GM19372 (cell line): ENCODE data around the gene LCA5L.
"Not testable (repeated sequence)": the region's sequence is repeated elsewhere in the genome, so short reads cannot be mapped to it uniquely, and the experiment has no call there.

Source experiments
- ATAC-seq: cut with Tn5 transposase; IDR thresholded peaks from one replicate; pipeline ENCODE4 v1.9.1; 2021; ENCODE audit warnings: mild to moderate bottlenecking, low read depth, moderate library complexity; ENCODE audit not compliant: unreplicated experiment

Gene LCA5L

DNA sequence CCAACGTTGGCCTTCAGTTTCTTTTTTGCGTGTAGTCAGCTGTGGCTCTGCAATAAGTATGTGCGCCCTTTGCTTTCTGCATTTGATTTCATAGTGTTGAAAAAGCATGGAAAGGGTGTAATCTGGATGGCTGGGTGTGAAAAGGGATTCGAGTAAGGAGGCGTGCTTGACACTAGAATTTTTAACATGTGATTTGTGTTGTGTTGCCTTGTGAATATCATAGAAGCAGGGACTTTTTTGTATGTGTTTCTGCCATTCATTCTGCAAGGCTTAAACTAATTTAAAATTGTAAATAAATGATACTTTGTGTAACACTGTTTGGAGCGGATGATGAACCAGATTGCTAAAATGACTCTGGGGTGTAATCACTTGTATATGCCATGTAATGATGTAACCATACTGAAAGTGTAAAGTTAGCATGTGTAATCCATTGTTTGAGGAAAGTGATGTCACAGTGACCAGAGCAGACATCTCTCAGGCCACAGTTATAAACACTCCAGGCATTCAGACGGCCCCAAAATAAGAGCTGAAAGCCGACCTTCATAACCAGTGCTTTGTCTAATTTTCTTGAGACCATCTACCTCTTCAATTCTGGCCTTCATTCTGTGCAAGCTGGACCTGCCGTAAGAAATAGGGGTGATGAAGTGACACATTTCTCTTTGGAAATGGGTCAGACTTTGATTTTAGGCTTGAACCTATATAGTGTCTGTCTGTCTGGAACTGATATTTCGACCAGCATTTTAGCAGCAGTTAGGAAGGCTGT, 6.8 kb upstream of the LCA5L start:
- no peak for ATAC-seq

DNA sequence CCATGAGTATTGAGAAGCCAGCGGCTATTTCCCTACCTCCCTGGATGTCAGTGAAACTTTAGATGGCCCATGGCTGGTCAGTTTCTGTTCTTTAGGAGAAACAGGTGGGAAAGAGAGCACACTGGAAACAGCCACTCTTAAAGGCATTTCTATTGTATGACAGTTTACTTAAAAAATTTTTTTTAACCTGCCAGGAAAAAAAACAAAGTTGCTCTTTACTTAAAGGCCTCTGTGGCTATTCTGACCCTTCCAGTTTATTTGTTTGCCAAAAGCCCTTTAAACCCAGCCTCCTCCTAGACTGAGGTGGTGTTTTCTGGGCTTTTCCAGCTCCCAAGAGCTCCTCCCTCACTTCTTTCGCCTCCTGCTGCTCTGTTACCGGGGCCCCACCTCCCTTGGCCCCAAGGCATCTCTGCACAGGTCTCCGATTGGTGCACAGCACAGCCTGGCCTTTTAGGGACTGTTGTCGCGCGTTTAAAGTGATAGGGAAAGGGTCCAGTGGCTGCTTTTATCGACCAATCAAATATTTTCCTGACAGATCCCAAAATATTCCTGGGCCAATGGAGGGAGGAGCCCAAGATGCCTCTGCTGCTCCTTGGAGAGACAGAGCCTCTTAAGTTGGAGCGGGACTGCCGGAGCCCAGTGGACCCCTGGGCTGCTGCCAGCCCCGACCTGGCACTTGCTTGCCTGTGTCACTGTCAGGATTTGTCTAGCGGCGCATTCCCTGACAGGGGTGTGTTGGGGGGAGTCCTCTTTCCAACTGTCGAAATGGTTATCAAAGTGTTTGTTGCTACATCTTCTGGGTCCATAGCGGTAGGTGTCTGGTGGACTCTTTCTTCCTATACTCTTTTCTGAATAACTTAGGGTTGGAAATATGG, 6.0 kb upstream of the LCA5L start, which contains the start of gene SH3BGR:
SH3BGR (plus strand) TSS at position 639 of the 875 bp plus-strand sequence; CDS start at position 766, 127 bp downstream.
- no peak for ATAC-seq

DNA sequence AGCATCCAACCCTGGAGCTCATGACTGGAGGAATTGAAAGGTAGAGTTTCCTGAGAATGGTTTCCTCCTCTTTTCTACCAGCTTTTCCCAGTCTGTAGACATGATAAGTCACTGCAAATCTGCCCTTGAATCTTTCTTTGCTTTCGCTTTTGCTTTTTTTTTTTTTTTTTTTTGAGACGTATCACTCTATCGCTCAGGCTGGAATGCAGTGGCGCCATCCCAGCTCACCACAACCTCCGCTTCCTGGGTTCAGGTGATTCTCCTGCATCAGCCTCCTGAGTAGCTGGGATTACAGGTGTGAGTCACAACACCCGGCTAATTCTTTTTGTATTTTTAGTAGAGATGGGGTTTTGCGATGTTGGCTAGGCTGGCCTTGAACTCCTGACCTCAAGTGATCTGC, 1.7 kb upstream of the LCA5L start:
- ATAC-seq, result no peak

DNA sequence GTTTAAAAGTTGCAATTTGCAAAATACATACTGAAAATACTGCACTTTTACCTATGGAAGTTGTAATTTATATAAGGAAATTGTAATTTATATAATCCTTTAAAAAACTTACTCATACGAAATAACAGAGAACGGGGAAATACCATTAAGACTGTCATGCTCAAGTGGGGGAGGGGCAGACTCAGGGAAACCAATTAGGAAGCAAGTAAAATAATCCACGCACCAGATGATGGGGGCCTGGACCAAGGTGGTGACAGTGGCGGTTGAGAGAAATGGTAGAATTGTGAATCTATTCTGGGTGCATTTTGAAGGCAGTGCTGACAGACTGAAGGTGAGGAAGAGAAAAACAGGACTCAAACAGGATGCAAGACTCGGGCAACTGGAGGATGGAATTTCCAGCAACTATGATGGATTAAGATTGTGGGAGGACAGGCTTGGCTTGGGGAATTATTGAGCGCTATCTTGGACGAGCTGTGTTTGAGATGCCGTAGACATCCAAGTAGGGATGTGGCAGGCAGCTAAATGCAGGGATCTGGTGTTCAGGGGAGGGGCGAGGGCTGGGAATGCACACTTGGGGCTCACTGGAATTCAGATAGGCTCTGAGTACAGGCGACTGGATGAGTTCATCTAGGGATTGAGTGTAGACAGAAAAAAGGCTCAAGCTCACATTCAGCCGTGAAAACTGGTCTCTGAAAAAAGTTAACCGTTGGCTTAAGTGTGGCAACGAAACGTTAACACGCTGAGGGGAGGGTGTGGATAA, 977 bp downstream of the LCA5L start:
- no peak for ATAC-seq

DNA sequence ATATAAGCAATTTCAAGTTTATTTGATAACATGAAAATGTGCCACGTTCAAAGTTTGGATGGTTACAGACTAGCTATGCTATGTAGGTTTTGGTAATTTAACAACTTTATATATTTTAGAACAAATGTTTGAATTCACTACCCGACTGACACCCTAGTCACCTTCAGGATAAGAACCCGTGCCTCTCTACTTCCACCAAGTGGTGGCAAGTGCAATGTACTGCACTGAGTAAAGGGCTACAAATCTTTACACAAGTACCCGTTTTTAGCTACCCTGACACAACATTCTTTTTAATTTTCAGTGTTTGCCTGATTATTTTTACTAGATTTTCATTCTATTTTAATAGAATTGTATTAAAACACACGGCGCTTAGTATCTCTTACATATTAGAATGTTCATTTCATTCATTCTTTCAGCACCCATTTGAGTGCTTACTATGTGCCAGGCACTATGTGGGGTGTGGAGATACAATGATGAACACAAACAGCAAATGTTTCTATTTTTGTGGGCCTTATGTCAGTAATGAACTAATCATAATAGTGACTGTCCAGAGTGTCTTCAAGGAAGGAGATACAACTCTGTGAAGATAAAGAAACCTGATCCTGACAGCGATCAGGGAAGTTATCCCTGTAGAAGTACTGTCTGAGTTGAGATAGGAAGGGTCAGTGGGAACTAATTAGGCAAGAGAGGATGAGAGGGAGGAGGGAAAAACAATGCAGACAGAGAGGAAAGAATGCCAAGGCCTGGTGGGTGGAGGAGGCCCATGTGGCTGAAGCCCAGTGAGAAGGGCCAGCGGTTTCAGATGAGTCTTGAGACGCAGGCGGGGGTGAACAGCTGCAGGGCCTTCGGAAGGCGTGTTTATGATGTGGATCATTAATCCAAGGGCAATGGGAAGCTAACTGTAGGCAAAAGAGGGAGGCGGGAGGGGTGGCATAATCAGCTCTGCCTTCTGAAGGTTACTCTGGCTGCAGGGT, 3.8 kb downstream of the LCA5L start:
- ATAC-seq, result no peak

DNA sequence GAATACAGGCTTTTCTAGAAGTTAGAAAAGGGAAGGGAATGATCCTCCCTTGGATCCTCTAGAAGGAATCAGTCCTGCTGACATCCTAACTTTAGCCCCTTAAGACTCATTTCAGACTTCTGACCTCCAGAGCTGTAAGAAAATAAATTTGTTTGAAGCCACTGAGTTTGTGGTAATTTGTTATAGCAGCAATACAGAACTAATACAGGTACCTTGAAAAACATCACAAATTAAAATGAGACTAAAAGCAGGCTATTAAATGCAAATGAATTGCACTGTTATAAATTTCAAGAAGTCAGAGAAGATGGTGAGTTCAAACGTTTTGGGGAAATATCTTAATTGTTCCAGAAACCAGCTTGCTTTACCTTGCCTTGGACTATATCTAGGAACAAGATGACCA, 6.3 kb downstream of the LCA5L start:
- ATAC-seq, result no peak

DNA sequence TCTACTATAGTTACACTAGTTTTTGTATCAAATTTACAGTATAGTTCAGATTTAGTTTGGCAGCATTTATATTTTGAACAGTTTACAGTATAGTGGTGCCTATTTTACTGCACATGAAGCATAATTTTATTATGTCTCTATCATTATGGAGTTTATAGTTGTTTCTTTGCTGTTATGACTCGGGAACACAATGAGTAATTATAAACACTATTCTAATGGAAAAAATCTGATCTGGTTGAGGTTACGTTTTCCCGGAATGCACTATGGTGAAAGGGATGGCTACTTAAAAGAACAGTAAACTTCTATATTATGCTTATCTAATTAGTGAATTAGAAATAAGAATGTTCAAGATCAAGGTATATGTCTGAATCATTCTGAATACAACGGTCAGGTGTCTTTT, 10.6 kb downstream of the LCA5L start:
- ATAC-seq, result no peak

DNA sequence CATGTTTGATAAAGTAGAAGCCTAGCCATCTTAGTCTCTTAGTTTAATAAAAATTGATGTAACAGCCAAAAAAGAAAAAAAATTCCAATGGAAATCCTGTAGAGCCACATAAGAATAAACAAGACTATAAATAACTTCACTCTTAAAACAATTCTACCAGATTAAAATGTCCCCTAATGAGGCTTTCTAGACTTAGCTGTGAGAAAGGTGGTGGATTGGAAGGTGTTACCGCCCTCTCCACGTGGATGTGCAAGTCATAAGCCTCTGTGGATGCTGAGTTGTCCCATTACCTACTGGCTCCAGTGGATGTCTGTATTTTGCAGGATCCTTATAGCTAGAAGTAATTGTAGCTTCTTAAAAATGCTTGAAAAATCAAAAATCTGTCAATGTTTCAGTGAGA, 14.6 kb downstream of the LCA5L start:
- ATAC-seq, result no peak

DNA sequence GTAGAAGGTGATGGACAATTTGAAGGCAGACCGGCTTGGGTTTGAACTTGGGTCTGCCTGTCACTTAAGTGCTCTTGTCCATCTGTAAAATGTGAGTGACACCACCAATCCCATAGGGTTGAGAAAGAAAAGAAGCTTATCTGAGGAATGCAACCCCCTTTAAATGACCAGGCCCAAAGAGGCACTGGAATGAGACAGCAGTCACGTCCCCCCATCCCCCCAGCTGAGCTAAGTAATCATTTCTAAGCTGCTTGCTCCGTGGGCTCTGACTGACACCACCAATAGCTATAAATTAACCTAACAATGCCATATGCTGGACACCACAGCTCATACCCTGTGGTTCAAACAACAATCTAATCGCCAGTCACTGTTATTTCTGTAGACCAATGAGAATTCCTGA, 15.1 kb downstream of the LCA5L start:
- ATAC-seq, result no peak

DNA sequence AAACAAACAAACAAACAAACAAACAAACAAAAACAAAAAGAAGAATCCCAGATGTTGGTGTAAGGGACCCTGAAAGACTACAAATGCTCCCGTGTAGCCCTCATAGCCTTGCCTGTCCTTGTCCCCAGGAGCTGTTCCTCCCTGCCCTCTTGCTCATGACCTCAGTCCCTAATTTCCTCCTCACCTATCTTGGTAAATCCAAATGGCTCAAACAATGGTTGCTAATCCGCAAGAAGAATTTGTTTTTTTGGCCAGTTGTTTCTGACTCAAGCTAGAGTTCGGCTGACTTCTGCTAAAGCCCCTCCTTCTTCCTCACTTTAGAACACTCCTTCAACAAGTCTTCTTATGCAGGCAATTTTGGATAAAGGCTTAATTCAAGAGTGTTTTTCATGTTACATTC, 15.6 kb downstream of the LCA5L start:
- ATAC-seq, result no peak

DNA sequence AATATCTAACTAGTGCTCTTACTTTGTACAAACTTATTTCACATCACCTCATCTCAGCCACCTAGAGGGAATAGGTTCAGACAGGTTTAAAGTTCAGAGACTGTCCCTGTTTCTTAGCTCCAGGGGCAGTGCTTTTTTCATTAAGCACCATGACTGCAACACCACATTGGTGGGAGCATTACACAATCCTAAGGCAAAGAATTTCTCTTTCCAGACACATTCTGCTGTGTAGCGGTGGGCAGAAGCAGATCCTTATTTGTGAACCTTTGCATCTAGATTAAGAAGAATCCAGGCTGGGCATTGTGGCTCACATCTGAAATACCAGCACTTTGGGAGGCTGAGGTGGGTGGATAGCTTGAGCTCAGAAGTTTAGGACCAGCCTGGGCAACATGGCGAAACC, 16.1 kb downstream of the LCA5L start:
- no peak for ATAC-seq

DNA sequence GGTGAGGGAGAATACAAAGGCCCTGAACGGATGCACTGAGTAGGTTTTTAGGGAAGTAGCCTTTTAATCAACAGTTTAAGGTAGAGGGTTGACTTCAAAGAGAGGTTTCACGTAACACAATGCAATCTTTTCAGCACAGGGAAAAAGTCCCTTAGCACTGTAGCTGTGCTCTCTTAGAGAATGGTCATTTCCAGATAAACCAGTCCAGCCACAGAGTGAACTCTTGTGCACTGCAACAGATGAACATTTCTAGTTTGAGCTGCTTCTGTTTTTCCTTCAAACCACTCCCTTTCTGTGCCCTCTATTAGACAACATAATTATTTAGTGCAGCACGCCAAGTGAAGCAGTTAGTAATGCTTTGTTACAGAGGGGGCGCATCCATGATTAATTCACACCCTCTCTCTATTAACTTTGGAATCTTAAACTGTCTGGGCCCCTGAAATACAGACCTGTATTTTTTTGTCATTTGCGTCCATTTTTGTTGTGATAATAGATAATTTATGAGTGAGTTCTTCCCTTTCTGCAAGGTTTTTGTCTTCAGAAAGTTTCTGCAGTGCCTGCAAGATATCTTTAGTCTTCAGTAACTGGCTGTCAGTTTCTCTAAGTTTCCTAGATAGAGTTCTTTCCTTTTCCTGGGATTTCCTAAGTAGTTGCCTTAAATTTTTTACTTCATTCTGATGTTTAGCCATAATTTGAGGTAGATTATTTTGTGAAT, 22.9 kb downstream of the LCA5L start:
- ATAC-seq, result no peak

DNA sequence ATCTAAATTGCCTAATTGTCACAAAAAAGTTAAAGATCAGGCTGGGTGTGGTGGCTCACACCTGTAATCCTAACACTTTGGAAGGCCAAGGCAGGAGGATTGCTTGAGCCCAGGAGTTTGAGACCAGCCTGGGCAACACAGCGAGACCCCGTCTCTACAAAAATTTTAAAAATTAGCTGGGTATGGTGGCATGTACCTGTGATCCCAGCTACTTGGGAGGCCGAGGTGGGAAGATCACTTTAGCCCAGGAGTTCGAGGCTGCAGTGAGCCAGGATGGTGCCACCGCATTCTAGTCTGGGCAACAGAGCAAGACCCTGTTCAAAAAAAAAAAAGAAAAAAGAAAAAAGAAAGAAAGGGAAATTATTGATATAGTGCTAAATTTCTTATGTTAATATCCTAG, 26.4 kb downstream of the LCA5L start:
- ATAC-seq, result not testable (repeated sequence)

DNA sequence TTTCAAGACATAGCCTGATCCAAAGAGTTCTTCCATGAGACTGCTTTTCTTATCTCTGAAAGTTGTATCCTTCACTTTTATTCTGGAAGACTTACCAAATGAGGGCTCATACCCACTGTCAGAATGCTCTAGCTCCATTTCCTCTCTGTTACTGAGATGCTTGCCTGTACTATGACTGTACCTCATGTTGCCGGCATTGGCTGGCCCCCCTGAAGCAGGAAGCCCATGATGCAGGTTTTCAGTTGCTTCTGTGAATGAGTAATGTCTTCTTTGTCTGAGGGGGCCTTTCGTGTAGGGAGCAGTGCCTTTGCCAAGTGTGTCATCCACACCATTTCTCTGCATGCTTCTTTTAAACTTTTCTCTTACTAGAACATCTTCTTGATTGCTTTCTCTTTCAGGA, 39.5 kb downstream of the LCA5L start:
- no peak for ATAC-seq

DNA sequence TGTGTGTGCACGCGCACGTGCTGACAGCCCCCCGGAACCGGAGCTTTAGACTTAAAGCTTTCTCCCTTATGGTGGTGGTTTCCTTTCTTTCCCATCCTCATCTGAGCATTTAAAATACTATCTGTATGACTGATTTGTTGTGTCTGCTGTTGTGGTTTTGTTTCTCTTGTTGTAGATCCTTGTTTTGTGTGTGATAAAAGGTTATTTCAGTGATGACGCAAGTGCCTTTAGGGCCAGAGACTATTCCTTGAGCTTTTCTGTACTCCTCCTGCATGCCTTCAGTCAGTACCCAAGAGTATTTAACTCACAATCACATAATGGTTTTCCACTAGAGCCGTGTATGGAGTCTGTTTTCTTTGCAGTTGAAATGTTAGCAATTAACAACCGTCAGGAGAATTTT, 45.4 kb downstream of the LCA5L start:
- ATAC-seq, result no peak

DNA sequence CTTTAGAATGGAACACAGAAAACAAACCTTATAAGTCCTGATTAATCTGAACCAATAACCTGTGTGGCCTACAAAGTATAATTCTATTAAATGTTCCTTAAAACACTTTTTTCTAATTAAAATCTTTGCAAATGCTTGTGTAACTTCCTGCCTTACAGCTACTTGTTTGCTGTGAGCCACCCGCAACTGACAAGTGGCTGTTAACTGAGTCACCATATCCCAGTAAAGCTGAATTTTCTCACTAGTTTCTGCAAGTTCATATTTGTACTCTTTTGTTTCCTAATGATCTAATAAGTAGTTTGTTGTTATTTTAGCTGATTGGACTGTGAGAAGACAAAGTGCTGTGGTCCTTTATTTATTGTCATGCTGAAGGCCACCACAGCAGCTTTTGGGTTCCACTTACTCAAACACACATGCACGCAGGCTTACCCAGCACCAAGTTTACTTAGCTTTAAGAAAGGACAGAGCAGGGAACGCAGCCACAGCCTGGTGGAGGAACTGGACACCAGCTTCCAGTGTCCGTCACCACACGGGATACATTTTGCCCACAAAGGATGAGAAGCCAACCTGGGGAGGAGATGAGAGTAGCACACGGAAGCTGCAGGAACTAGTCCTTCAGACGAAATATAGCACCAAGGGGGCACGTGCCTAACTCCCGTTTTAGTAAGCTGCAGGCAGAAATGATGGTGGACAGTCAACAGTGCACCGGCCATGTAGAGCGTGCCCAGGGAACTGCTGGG, 47.8 kb downstream of the LCA5L start:
- ATAC-seq, result no peak

DNA sequence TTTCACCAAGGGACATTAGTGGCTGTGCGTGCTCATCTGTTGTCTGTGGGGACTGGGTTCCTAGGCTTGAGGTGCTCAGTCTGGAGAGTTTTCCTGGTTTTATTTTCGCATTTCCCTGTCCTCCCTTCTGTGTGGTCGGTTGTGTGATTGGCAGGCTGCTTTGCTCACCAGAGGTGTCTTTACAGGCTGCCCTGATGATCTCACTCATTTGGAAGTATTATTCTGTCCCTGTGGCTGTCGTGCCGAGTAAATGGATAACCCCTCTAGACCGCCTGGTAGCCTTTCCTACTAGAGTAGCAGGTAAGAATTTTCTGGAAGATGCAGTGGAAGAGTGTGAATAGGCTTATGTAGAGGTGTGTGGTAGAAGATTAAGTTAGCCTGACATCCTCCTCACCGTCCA, 52.6 kb downstream of the LCA5L start:
- ATAC-seq, result no peak

DNA sequence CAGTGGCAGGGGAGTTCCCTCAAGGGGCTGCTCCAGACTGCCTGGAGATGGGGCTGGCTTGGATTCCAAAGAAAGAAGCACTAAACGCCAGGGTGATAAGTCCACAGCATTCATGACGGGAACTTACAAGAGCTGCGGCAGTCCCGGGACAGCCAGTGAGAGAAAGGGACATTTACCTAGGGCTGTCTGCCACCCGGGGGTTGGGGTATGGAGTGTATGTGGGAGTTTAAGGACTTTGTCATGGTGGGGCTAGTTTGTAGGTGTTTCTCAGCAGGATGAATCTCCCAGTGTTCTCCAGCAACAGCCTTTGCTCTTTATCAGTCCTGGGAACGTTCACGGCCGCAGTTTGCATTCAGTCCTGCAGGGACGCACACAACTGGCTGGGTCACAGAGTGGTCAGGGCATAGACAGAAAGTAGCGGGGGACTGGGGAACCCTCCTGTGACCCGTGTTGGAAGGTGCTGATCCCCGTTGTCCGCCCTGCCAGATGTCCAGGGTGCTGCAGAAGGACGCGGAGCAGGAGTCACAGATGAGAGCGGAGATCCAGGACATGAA, 55.3 kb downstream of the LCA5L start:
- ATAC-seq, result no peak
